Activated naive CD4-positive, alpha-beta T cell treated with anti-CD3 and anti-CD28 coated beads, Interleukin-2, amount 50 U/mL, for 16 hours (primary cell): ENCODE measurements around the gene BRD7.

ENCODE experiments used
- DNase-seq: peaks from one replicate; pipeline ENCODE4 v3.0.0-alpha.2; 2020

The BRD7 gene

GRCh38 chr16:50388496-50388895 is 19.7 kb upstream of the BRD7 start:
- no peak for DNase-seq

GRCh38 chr16:50386774-50387173 is 18.0 kb upstream of the BRD7 start:
- no peak for DNase-seq

- DNase-seq, result no peak
Observed at GRCh38 chr16:50386139-50386538, 17.4 kb upstream of the BRD7 start.

GRCh38 chr16:50384500-50385135 is 15.8 kb upstream of the BRD7 start:
- no peak for DNase-seq

- DNase-seq, result no peak
Observed at GRCh38 chr16:50381679-50382440, 13.1 kb upstream of the BRD7 start.

GRCh38 chr16:50378417-50378816 is 9.6 kb upstream of the BRD7 start:
- no peak for DNase-seq

- DNase-seq, result no peak
Observed at GRCh38 chr16:50377001-50377400, 8.2 kb upstream of the BRD7 start.

GRCh38 chr16:50373780-50374179 is 5.0 kb upstream of the BRD7 start:
- DNase-seq, result no peak

- DNase-seq, result no peak
Observed at GRCh38 chr16:50373345-50373701, 4.5 kb upstream of the BRD7 start.

GRCh38 chr16:50372611-50373344 is 4.0 kb upstream of the BRD7 start:
- no peak for DNase-seq

- no peak for DNase-seq
Observed at GRCh38 chr16:50371936-50372595, 3.3 kb upstream of the BRD7 start.

- no peak for DNase-seq
Observed at GRCh38 chr16:50371036-50371716, 2.4 kb upstream of the BRD7 start.

- no peak for DNase-seq
Observed at GRCh38 chr16:50369133-50369804, 481 bp upstream of the BRD7 start.

- no peak for DNase-seq
Observed at GRCh38 chr16:50367777-50368409, 895 bp downstream of the BRD7 start.

- DNase-seq, result no peak
Observed at GRCh38 chr16:50365791-50366575, 2.8 kb downstream of the BRD7 start.

GRCh38 chr16:50363656-50364055 is 5.1 kb downstream of the BRD7 start:
- no peak for DNase-seq

- DNase-seq, result no peak
Observed at GRCh38 chr16:50360779-50361178, 8.0 kb downstream of the BRD7 start.

GRCh38 chr16:50360033-50360778 is 8.6 kb downstream of the BRD7 start:
- no peak for DNase-seq

- no peak for DNase-seq
Observed at GRCh38 chr16:50359626-50360025, 9.2 kb downstream of the BRD7 start.
